ENCODE results near the gene TMEM132E.

DNA sequence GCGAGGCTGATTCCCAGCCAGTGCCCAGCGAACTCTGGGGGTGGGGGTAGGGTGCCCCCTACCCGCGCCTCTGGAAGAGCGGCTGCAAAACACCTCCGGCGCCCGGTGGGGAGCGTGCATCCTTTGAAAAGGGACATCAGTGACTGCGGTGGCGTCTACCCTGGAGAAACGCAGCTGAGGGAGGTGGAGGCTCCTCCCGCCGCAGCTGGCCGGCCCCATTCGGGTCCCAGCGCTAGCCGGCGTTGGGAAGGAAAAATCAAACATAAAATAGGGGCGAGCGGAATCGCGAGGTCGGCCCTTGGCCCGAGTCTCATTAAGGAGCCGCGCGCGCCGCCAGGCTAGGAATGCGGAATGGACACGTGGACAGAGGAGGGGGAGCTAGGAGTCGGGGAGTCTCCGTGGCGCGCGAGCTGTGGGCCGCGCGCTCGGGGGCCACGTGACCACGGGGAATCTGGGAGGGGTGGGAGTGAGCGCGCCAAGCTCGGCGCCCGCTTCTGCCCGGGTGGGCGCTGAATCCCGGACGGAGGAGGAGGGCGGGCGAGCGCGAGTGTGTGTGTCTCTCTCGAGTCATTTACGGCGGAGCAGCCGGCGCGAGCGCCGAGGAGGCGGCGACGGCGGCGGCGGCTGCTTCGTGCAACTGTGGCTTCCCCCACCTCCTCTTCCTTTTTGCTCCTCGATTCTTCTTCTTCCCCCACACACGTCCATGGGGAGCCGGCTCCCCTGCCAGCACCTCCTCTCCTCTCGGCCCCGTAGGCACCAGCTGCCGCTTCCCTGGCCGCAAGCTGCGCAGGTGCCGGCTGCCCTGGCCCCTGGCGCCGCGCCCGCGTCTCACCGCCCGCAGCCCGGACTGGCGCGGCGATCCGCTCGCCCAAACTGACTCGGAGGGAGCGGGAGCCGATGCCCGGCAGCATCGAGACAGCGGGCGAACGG is at the start of gene TMEM132E:
- TF ChIP-seq, protein P1, sequence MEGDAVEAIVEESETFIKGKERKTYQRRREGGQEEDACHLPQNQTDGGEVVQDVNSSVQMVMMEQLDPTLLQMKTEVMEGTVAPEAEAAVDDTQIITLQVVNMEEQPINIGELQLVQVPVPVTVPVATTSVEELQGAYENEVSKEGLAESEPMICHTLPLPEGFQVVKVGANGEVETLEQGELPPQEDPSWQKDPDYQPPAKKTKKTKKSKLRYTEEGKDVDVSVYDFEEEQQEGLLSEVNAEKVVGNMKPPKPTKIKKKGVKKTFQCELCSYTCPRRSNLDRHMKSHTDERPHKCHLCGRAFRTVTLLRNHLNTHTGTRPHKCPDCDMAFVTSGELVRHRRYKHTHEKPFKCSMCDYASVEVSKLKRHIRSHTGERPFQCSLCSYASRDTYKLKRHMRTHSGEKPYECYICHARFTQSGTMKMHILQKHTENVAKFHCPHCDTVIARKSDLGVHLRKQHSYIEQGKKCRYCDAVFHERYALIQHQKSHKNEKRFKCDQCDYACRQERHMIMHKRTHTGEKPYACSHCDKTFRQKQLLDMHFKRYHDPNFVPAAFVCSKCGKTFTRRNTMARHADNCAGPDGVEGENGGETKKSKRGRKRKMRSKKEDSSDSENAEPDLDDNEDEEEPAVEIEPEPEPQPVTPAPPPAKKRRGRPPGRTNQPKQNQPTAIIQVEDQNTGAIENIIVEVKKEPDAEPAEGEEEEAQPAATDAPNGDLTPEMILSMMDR (IDR thresholded peaks at IDR 0.05) = no peak
- TF ChIP-seq POLR2A (IDR thresholded peaks at IDR 0.05) = no peak

Measured in testis (tissue), 2 donors.